ENCODE results near the gene TRMT61A. TPM values are rescaled to one million over a fixed set of nuclear protein-coding genes. Genes with fewer than 3 reads are reported as not detected.
A peak's percentile ranks its signal among the peaks of the same experiment; 100 is the strongest.

The TRMT61A gene
- total and polyA plus RNA-seq, 4 donors = 5.3 to 11.7 (median 9.3) TPM

- Histone ChIP-seq H3K27me3 (ENCODE audit: control insufficient read depth, insufficient read depth, low read length) (no peaks in the 10 kb centered on the region), H3K9me3 (ENCODE audit: control insufficient read depth, insufficient read depth, low read length) (no peaks in the 10 kb centered on the region), H3K4me1 (ENCODE audit: control insufficient read depth, insufficient read depth, low read length) (peaks cover 81% of the 10 kb centered on the region), H3K27ac (ENCODE audit: low read depth, low read length) (peak overlapping the region; percentile 90), H3K36me3 (ENCODE audit: control insufficient read depth, insufficient read depth, low read length) (peaks cover 38% of the 10 kb centered on the region), H3K4me3 (ENCODE audit: low read depth, low read length) (no peak overlapping the region)
- WGBS (ENCODE audit: insufficient coverage) = 50% methylated on average over 17 of the region's 17 CpGs
- DNase-seq (ENCODE audit: low read depth in 4 of 6, low spot score in 6 of 6) = peak in 1 of 6 donors; percentile 58
Measured at GRCh38 chr14:103540821-103541708, 12.1 kb downstream of the TRMT61A start.

GRCh38 chr14:103541709-103542604, 13.0 kb downstream of the TRMT61A start:
- Histone ChIP-seq H3K27me3 (ENCODE audit: control insufficient read depth, insufficient read depth, low read length) (no peaks in the 10 kb centered on the region), H3K36me3 (ENCODE audit: control insufficient read depth, insufficient read depth, low read length) (peaks cover 29% of the 10 kb centered on the region), H3K4me3 (ENCODE audit: low read depth, low read length) (peak overlapping the region; percentile 9), H3K27ac (ENCODE audit: low read depth, low read length) (peak overlapping the region; percentile 90), H3K4me1 (ENCODE audit: control insufficient read depth, insufficient read depth, low read length) (peaks cover 90% of the 10 kb centered on the region), H3K9me3 (ENCODE audit: control insufficient read depth, insufficient read depth, low read length) (no peaks in the 10 kb centered on the region)
- 25% methylated on average over 32 of the region's 33 CpGs for WGBS (ENCODE audit: insufficient coverage)
- peak in 2 of 6 donors; percentile 62 to 83 for DNase-seq (ENCODE audit: low read depth in 4 of 6, low spot score in 6 of 6)

- H3K27ac ChIP-seq (ENCODE audit: low read depth, low read length) = peak overlapping the region; percentile 90
- H3K27me3 ChIP-seq (ENCODE audit: control insufficient read depth, insufficient read depth, low read length) = no peaks in the 10 kb centered on the region
- DNase-seq (ENCODE audit: low read depth in 4 of 6, low spot score in 6 of 6) = peak in 2 of 6 donors; percentile 86 to 94
- H3K4me3 ChIP-seq (ENCODE audit: low read depth, low read length) = peak overlapping the region; percentile 9
- H3K4me1 ChIP-seq (ENCODE audit: control insufficient read depth, insufficient read depth, low read length) = peaks cover 95% of the 10 kb centered on the region
- WGBS (ENCODE audit: insufficient coverage) = 6% methylated on average over 13 of the region's 18 CpGs
- no peaks in the 10 kb centered on the region for H3K9me3 ChIP-seq (ENCODE audit: control insufficient read depth, insufficient read depth, low read length)
- H3K36me3 ChIP-seq (ENCODE audit: control insufficient read depth, insufficient read depth, low read length) = peaks cover 26% of the 10 kb centered on the region
Measured at GRCh38 chr14:103542605-103543088, 13.7 kb downstream of the TRMT61A start.

GRCh38 chr14:103543140-103543539, 14.1 kb downstream of the TRMT61A start:
- Histone ChIP-seq H3K4me3 (ENCODE audit: low read depth, low read length) (no peak overlapping the region), H3K27me3 (ENCODE audit: control insufficient read depth, insufficient read depth, low read length) (no peaks in the 10 kb centered on the region), H3K36me3 (ENCODE audit: control insufficient read depth, insufficient read depth, low read length) (peaks cover 24% of the 10 kb centered on the region), H3K9me3 (ENCODE audit: control insufficient read depth, insufficient read depth, low read length) (no peaks in the 10 kb centered on the region), H3K27ac (ENCODE audit: low read depth, low read length) (peak overlapping the region; percentile 90), H3K4me1 (ENCODE audit: control insufficient read depth, insufficient read depth, low read length) (peaks cover 91% of the 10 kb centered on the region)
- WGBS (ENCODE audit: insufficient coverage) = 52% methylated on average over 8 of the region's 10 CpGs
- DNase-seq (ENCODE audit: low read depth in 4 of 6, low spot score in 6 of 6) = no peak

GRCh38 chr14:103543721-103544387, 14.9 kb downstream of the TRMT61A start:
- no peak overlapping the region for H3K4me3 ChIP-seq (ENCODE audit: low read depth, low read length)
- peaks cover 24% of the 10 kb centered on the region for H3K36me3 ChIP-seq (ENCODE audit: control insufficient read depth, insufficient read depth, low read length)
- H3K9me3 ChIP-seq (ENCODE audit: control insufficient read depth, insufficient read depth, low read length) = no peaks in the 10 kb centered on the region
- WGBS (ENCODE audit: insufficient coverage) = 37% methylated on average over 19 of the region's 19 CpGs
- no peak for DNase-seq (ENCODE audit: low read depth in 4 of 6, low spot score in 6 of 6)
- peaks cover 91% of the 10 kb centered on the region for H3K4me1 ChIP-seq (ENCODE audit: control insufficient read depth, insufficient read depth, low read length)
- H3K27ac ChIP-seq (ENCODE audit: low read depth, low read length) = peak overlapping the region; percentile 90
- H3K27me3 ChIP-seq (ENCODE audit: control insufficient read depth, insufficient read depth, low read length) = no peaks in the 10 kb centered on the region

- Histone ChIP-seq H3K27ac (ENCODE audit: low read depth, low read length) (peak overlapping the region; percentile 90), H3K9me3 (ENCODE audit: control insufficient read depth, insufficient read depth, low read length) (no peaks in the 10 kb centered on the region), H3K27me3 (ENCODE audit: control insufficient read depth, insufficient read depth, low read length) (no peaks in the 10 kb centered on the region), H3K4me3 (ENCODE audit: low read depth, low read length) (no peak overlapping the region), H3K36me3 (ENCODE audit: control insufficient read depth, insufficient read depth, low read length) (peaks cover 28% of the 10 kb centered on the region), H3K4me1 (ENCODE audit: control insufficient read depth, insufficient read depth, low read length) (peaks cover 91% of the 10 kb centered on the region)
- DNase-seq (ENCODE audit: low read depth in 4 of 6, low spot score in 6 of 6) = peak in 2 of 6 donors; percentile 91 to 96
- 30% methylated on average over 31 of the region's 35 CpGs for WGBS (ENCODE audit: insufficient coverage)
Measured at GRCh38 chr14:103544388-103545218, 15.6 kb downstream of the TRMT61A start.

GRCh38 chr14:103545219-103545914, 16.4 kb downstream of the TRMT61A start:
- Histone ChIP-seq H3K27ac (ENCODE audit: low read depth, low read length) (peak overlapping the region; percentile 90), H3K4me3 (ENCODE audit: low read depth, low read length) (no peak overlapping the region), H3K4me1 (ENCODE audit: control insufficient read depth, insufficient read depth, low read length) (peaks cover 93% of the 10 kb centered on the region), H3K9me3 (ENCODE audit: control insufficient read depth, insufficient read depth, low read length) (no peaks in the 10 kb centered on the region), H3K27me3 (ENCODE audit: control insufficient read depth, insufficient read depth, low read length) (no peaks in the 10 kb centered on the region), H3K36me3 (ENCODE audit: control insufficient read depth, insufficient read depth, low read length) (peaks cover 28% of the 10 kb centered on the region)
- no peak for DNase-seq (ENCODE audit: low read depth in 4 of 6, low spot score in 6 of 6)
- 80% methylated on average over 29 of the region's 29 CpGs for WGBS (ENCODE audit: insufficient coverage)

GRCh38 chr14:103545915-103546651, 17.1 kb downstream of the TRMT61A start:
- H3K36me3 ChIP-seq (ENCODE audit: control insufficient read depth, insufficient read depth, low read length) = peaks cover 33% of the 10 kb centered on the region
- no peak for DNase-seq (ENCODE audit: low read depth in 4 of 6, low spot score in 6 of 6)
- no peak overlapping the region for H3K27ac ChIP-seq (ENCODE audit: low read depth, low read length)
- H3K4me1 ChIP-seq (ENCODE audit: control insufficient read depth, insufficient read depth, low read length) = peaks cover 93% of the 10 kb centered on the region
- H3K27me3 ChIP-seq (ENCODE audit: control insufficient read depth, insufficient read depth, low read length) = no peaks in the 10 kb centered on the region
- no peaks in the 10 kb centered on the region for H3K9me3 ChIP-seq (ENCODE audit: control insufficient read depth, insufficient read depth, low read length)
- no peak overlapping the region for H3K4me3 ChIP-seq (ENCODE audit: low read depth, low read length)
- WGBS (ENCODE audit: insufficient coverage) = 61% methylated on average over 27 of the region's 27 CpGs
